ENCODE results near the gene MGAT5. TPM values are rescaled to one million over a fixed set of nuclear protein-coding genes. Genes with fewer than 3 reads are reported as not detected.

MGAT5 gene
- total RNA-seq, 1 donor from 2014 or later = 151 TPM

DNA sequence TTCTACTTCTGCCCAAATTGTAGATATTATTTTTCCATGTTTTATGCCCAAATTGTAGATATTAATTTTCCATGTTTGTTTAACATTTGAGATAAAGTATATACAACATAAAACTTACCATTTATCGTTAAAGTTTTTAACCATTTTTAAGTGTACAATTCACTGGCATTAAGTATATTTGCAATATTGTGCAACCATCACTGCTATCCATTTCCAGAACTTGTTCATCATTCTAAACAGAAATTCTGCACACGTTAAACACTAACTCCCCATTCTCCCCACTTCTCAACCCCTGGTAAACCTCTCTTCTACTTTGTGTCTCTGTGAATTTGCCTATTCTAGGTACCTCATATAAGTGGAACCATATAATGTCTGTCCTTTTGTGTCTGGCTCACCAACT is 162.1 kb downstream of the MGAT5 start:
- no peak for DNase-seq (ENCODE audit: low spot score)

DNA sequence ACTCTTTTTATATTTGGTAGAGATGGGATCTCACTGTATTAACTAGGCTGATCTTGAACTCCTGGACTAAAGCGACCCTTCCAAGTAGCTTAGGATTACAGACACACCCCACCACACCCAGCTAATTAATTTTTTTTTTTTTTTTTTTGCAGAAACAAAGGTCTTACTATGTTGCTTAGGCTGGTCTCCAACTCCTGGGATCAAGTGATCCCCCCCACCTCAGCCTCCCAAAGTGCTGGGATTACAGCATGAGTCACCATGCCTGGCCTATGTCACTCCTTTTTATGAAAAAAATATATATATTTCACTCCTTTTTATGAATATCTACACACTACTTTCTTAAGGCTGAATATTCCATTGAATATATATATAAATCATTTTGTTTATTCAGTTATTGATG is 162.8 kb downstream of the MGAT5 start:
- no peak for DNase-seq (ENCODE audit: low spot score)

DNA sequence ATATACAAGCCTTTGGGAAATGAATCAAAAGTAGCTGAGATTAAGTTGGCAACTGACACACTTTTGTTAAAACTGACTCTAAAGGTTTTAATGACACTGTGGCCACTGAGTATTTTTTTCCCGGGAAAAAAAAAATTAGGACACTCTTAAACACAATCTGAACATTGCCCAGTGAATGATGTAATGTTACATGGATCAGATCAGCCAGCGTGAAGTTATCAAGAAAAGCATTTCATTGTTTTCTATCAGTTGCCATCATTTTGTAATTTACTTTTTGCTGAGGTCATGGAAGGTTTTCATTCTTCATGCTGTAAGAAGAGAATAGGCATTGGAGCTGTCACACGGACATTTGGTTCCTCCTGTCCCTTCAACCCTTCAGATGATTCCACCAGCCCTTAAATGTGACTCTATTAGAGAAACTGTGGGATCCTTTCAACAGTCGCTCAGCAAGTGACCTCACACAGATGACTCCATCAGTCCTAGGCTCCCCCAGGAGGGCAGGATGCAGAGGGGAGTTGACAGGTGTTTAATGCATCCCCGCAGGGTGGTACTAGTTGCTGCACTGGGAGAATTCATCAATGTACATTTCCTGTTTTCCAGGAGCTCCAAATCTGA is 164.2 kb downstream of the MGAT5 start:
- DNase-seq (ENCODE audit: low spot score) = no peak

DNA sequence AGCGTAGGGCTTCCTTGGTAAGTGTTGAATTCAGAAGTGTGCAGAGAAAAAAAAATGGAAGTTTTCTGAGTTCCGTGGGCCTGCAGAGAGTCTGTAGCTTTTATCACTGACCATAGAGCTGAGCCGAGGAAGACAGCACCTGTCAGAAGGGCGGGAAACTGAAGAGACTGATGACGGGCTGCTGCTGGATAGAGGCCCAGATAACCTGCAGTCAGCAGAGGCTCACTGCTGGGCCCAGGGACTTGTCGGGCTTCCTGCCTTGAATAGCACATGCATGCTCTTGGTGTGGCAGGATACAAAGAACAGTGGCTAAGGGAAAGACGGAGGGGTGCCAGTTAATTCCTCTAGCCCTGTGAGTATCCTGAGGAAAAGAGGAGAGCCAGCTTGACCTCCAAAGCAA is 166.4 kb downstream of the MGAT5 start:
- no peak for DNase-seq (ENCODE audit: low spot score)

DNA sequence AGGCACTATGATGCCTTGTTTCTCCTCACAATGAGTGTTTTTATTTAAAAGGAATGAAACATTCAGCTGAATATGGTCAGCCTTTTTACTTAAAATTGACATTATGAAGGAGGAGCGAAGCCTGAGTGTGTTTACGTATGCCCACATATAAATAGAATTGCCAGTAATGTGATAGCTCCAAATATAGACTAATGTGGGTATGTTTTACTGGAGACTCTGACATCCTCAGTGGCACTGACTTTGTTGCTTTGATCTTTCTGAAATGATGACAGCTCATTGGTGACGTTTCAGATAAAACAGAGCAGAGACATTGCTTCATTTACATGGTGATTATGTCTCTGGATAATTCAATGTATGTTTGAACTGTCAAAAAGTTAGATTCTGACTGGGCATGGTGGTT is 167.0 kb downstream of the MGAT5 start:
- DNase-seq (ENCODE audit: low spot score) = no peak

DNA sequence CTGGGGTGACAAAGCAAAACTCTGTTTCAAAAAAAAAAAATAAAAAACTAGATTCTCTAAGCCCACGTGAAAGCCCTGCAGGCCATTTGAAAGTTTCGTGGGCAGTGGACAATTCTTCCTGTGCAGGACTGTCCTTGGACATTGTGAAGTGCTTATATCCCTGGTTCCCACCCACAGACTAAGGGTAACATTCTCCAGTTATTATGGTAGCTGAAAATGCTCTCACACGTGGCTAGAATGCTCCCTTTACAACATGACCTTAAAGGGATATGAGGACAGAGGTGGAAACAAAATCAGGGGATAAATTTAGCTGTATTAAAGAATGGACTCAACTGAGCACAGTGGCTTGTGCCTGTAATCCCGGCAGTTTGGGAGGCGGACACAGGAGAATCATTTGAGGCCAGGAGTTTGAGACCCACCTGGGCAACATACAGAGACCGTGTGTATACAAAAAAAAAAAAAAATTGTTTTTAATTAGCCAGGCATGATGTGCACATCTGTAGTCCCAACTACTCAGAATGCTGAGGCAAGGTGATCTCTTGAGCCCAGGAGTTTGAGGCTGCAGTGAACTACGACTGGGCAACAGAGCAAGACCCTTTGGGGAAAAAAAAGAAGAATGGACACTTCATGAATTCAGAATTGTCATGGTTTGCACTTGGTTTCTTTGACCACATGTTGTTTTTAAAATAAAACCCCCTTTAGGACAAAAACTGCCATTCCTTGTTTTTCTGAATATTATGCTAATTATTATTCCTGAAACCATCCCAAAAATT is 167.9 kb downstream of the MGAT5 start:
- DNase-seq (ENCODE audit: low spot score) = no peak

DNA sequence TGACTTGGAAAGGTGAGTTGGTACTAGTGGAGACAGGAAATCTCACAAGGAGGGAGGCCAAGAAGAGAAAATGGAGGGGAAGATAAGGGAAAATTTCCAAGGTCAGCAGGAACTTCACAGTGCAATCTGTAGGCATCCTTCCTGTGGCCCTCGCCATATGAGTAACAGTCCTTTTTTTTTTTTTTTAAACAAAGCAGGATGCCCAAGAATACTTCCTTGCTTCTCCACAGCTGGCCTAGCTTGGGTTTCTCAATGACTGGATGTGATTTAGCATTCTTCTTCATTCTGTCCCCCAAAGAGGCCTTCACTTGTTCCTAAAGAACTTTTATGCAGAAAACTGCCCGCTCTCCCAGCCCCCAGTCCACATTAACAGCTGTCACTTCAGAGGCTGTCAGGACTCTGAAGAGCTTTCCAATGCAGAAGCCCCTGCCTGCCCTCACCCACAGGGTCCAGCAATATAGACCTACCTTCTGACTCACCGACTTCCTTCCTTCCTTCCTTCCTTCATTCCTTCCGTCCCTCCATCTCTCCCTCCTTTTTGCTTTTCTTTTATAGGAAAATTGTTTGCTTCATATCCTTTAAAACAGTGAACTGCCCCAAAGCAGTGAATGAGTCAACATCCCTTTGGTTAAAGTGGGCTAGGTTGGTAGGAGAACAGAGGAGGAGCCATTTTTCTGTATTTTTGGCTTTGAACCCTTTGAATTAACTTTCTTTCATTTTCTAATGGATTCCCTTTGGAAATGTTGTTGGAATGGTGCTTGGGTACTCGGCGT is 172.0 kb downstream of the MGAT5 start:
- DNase-seq (ENCODE audit: low spot score) = no peak

DNA sequence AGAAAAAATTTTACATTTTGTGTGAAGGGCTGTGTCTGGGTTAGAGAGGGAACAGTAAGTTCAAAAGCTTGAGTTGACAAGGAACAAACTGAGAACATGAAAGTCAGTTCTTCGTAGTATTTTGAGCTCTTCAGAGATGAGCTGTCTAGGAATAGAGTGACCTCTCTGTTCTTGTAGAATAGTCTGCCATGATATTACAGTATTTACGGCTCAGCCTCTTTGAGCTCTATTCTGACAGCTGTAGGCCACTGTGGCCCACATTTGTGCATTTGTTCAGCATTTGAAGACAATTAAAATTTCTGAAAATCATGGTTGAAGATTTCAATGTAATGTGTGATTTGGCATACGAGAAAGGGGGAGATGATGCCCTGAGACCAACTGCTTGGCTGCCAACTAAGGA is 172.8 kb downstream of the MGAT5 start:
- DNase-seq (ENCODE audit: low spot score) = no peak

GRCh38 chr2:134429886-134430285 is 176.0 kb downstream of the MGAT5 start:
- DNase-seq (ENCODE audit: low spot score) = peak; percentile 30

GRCh38 chr2:134431838-134432434 is 178.1 kb downstream of the MGAT5 start:
- no peak for DNase-seq (ENCODE audit: low spot score)

DNA sequence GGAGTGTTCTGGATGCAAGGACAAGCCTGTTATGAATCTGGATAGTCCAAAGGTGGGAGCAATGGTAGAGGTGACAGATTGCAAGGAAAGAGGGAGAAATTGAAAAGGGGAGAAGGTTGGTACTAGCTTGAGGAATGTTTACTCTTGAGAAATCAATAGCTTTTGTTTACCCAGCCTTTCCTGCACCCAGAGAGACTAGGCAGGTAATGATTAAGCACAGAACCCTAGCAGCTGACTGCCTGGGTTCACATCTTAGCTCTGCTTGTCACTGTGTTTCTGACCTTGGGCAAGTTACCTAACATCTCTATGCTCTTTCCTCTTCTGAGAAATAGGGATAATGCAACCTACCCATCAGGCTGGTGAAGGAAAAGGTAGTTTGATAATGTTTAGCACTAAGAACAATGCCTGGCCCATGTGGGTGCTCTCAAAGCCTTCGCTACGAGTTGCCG is 178.6 kb downstream of the MGAT5 start:
- no peak for DNase-seq (ENCODE audit: low spot score)

DNA sequence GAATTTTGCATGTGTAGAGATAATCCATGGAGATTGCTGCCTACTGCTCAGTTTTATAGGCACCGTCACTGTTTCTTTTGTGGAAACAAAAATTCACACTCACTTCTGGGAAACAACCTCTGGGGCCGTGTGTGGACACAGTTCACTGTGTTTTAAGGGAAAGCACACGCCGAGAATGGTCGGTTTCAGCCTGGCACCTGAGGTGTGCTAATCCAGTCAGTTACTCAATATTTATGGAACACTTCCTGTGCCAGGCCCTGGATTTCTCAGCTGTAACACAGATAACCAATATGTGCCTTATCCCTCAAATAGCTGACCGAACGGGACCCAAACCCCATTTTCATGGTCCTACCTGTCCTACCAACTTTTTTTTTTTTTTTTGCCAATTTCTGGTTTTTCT is 179.6 kb downstream of the MGAT5 start:
- no peak for DNase-seq (ENCODE audit: low spot score)

GRCh38 chr2:134433979-134434378 is 180.1 kb downstream of the MGAT5 start:
- no peak for DNase-seq (ENCODE audit: low spot score)

GRCh38 chr2:134435505-134435904 is 181.6 kb downstream of the MGAT5 start:
- no peak for DNase-seq (ENCODE audit: low spot score)

- no peak for DNase-seq (ENCODE audit: low spot score)
These were observed 182.1 kb downstream of the MGAT5 start for GRCh38 chr2:134435936-134436335.

DNA sequence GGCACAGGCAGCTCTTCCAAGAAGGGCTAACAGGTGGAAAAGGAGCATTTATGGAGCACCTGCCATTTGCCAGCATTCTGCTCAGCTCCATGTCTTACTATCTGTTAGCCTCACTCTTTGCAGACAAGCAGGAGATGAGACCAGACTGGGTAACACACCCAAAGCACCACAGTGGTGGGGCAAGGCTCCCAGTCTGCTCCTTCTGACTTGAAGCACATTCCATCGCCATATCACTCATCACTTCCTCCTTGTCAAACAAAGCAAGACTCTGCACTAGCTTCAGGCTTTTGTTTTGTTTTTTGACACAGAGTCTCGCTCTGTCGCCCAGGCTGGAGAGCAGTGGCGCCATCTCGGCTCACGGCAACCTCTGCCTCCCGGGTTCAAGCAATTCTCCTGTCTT is 182.8 kb downstream of the MGAT5 start:
- DNase-seq (ENCODE audit: low spot score) = no peak

- no peak for DNase-seq (ENCODE audit: low spot score)
These were observed 184.5 kb downstream of the MGAT5 start for GRCh38 chr2:134438371-134438770.

GRCh38 chr2:134440336-134440909 is 186.6 kb downstream of the MGAT5 start:
- DNase-seq (ENCODE audit: low spot score) = no peak

- no peak for DNase-seq (ENCODE audit: low spot score)
These were observed 187.4 kb downstream of the MGAT5 start for GRCh38 chr2:134441153-134441863.

DNA sequence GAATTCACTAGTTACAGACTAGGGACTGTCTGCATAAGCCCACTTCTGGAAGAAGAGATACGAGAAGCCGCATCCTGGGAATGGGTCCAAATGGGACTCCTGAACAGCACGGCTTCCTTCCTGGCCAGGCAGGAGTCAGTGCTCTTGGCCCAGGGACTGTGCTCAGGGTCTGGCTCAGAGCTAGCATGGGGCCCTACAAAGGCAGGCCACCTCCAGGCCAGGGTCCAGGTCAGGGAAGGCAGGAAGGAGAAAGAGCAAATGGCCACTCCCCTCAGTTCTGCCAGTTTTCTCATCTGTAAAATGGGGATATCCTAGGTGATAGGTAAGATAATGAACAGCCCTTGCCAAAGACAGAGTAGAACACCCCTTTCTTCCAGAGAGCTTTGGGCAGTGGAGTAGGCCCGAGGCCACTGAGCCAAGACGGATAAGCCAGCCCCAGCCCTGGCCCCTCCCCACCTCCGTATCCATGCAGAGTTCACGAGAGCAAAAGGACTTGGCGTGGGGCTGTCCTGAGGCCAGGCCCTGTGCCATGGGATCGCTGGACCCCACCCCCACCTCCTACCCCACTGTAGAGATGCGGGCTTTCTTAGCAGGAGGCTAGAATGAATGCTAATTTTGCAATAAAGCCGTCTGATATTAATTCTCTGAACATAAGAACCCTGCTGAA is 190.1 kb downstream of the MGAT5 start:
- no peak for DNase-seq (ENCODE audit: low spot score)

GRCh38 chr2:134445116-134445515 is 191.2 kb downstream of the MGAT5 start:
- DNase-seq (ENCODE audit: low spot score) = no peak

Measured in umbilical cord (tissue), 2 donors.